K562 (cell line): ENCODE data around the gene PTCH1. TPM values are rescaled to one million over a fixed set of nuclear protein-coding genes. Genes with fewer than 3 reads are reported as not detected.

Experiments
- ATAC-seq: fragments of 200-7000 bp; cut with Tn5 transposase; 3 replicates; pipeline ENCODE4 v1.9.1; 2020; ENCODE audit warnings: moderate library complexity
- BruUV-seq: library from RNA; stranded (reverse); fragments of 400-500 nt; replicated peaks from 2 replicates; lab custom pipeline; 2021; lab: Mats Ljungman, UMichigan
- CTCF ChIA-PET: fragments of 300-600 bp; formaldehyde crosslinking; extraction: SDS; loops from one replicate; lab custom pipeline; 2021; ENCODE audit warnings: low intra/inter-chr PET ratio; lab: Yijun Ruan, JAX
- POLR2A ChIA-PET: fragments of 300-600, 350-650 bp; sonication (Branson Sonifier 250); formaldehyde crosslinking; extraction: SDS; loops from one replicate; lab custom pipeline; 2021; ENCODE audit warnings: antibody characterized with exemption, inconsistent platforms; lab: Yijun Ruan, JAX
- DNase-seq, 4 experiments: peaks; one replicate each; pipeline versions ENCODE4 v3.0.0 to v3.0.0-alpha.2; 2011 to 2018; ENCODE audit warnings: low spot score in 3 of 4, mixed read lengths in 3 of 4; ENCODE audit errors: extremely low read depth in 1 of 4
- FAIRE-seq: peaks from 2 replicates; lab custom pipeline; 2011; peaks lifted over from hg19 to GRCh38; lab: Jason Lieb, UNC
- H2AFZ ChIP-seq: 2 replicates; pipeline ENCODE4 v1.6.0; 2011; ENCODE audit warnings: low read depth, low read length, control low read depth, inconsistent platforms
- H3K27ac ChIP-seq: fragments of 200-600 bp; 3 replicates; pipeline ENCODE4 v1.8.0; 2011; ENCODE audit warnings: low read depth, mild to moderate bottlenecking, control low read depth, inconsistent platforms, low read length, moderate library complexity, mixed read lengths; ENCODE audit errors: extremely low read depth
- H3K27me3 ChIP-seq, 2 experiments: fragments of 300-600 bp in 1 of 2; 2 replicates in 1 of 2; 3 replicates in 1 of 2; pipeline versions ENCODE4 v1.6.0 to v1.8.0; 2011; ENCODE audit warnings: inconsistent platforms in 2 of 2, low read length in 2 of 2, mild to moderate bottlenecking in 1 of 2, mixed read lengths in 1 of 2, moderate library complexity in 1 of 2; ENCODE audit not compliant: control insufficient read depth in 2 of 2, insufficient read depth in 2 of 2
- H3K36me3 ChIP-seq: fragments of 300-600 bp; 3 replicates; pipeline ENCODE4 v1.8.0; 2011; ENCODE audit warnings: mild to moderate bottlenecking, low read length, inconsistent platforms; ENCODE audit not compliant: control insufficient read depth, insufficient read depth
- H3K4me1 ChIP-seq, 2 experiments: fragments of 200-600 bp in 1 of 2; replicated peaks in 1 of 2; 2 replicates in 1 of 2; 3 replicates in 1 of 2; pipeline versions ENCODE4 v1.5.1 to v1.8.0; 2011; ENCODE audit warnings: inconsistent platforms in 2 of 2, low read length in 2 of 2, mild to moderate bottlenecking in 1 of 2, mixed read lengths in 1 of 2, moderate library complexity in 1 of 2; ENCODE audit not compliant: control insufficient read depth in 2 of 2, insufficient read depth in 2 of 2
- H3K4me2 ChIP-seq: 2 replicates; pipeline ENCODE4 v1.6.1; 2011; ENCODE audit warnings: low read length, control low read depth, inconsistent platforms, mixed read lengths; ENCODE audit not compliant: insufficient read depth
- H3K4me3 ChIP-seq: fragments of 200-600 bp; sonication (generic), shearing (Covaris generic); 2 replicates; pipeline ENCODE4 v1.5.1; 2016; ENCODE audit warnings: control low read depth, inconsistent platforms
- H3K79me2 ChIP-seq: fragments of 200-600 bp; 3 replicates; pipeline ENCODE4 v1.8.0; 2011; ENCODE audit warnings: low read length, inconsistent platforms; ENCODE audit not compliant: control insufficient read depth, insufficient read depth
- H3K9ac ChIP-seq, 2 experiments: 2 replicates each; pipeline versions ENCODE4 v1.6.0 to v1.6.1; 2011; ENCODE audit warnings: low read depth in 2 of 2, low read length in 2 of 2, control low read depth in 1 of 2, inconsistent platforms in 1 of 2, mild to moderate bottlenecking in 1 of 2, mixed read lengths in 1 of 2; ENCODE audit not compliant: insufficient read depth in 1 of 2
- H3K9me1 ChIP-seq: one replicate; pipeline ENCODE4 v1.6.0; 2011; ENCODE audit warnings: inconsistent platforms, mild to moderate bottlenecking, low read length, moderate library complexity; ENCODE audit not compliant: control insufficient read depth, insufficient read depth
- H3K9me3 ChIP-seq: replicated peaks from 2 replicates; pipeline ENCODE4 v1.5.1; 2011; ENCODE audit warnings: low read depth, low read length, inconsistent platforms; ENCODE audit not compliant: control insufficient read depth, insufficient read depth
- H4K20me1 ChIP-seq: replicated peaks from 2 replicates; pipeline ENCODE4 v1.6.1; 2011; ENCODE audit warnings: low read length, inconsistent platforms, mixed read lengths; ENCODE audit not compliant: control insufficient read depth, insufficient read depth
- ATF2 ChIP-seq: sonication (generic); formaldehyde crosslinking; IDR thresholded peaks from 2 replicates; pipeline ENCODE4 v1.8.1; 2022; ENCODE audit warnings: missing genetic modification reagents
- ATF3 ChIP-seq, 2 experiments: fragments of 450-650 bp in 1 of 2; sonication (generic) in 1 of 2; formaldehyde crosslinking in 1 of 2; IDR thresholded peaks in 1 of 2; conservative IDR thresholded peaks in 1 of 2; 2 replicates each; pipeline versions ENCODE4 v1.6.1 to v1.8.1; 2016 to 2023; ENCODE audit warnings: mild to moderate bottlenecking in 2 of 2, moderate library complexity in 2 of 2, inconsistent platforms in 1 of 2, missing genetic modification reagents in 1 of 2
- CBFA2T2 ChIP-seq: fragments of 450-650 bp; conservative IDR thresholded peaks from 2 replicates; pipeline ENCODE4 v1.6.1; 2017; ENCODE audit warnings: mild to moderate bottlenecking
- CBFA2T3 ChIP-seq: fragments of 450-650 bp; IDR thresholded peaks from 2 replicates; pipeline ENCODE4 v1.6.1; 2017
- CBX8 ChIP-seq: fragments of 200-600 bp; sonication (generic); IDR thresholded peaks from 2 replicates; pipeline ENCODE4 v1.6.1; 2012; ENCODE audit warnings: borderline replicate concordance, mixed run types, low read depth, mild to moderate bottlenecking, moderate library complexity, mixed read lengths, low read length, control low read depth, inconsistent platforms; ENCODE audit not compliant: poor library complexity, severe bottlenecking; ENCODE audit errors: extremely low read depth
- E2F4 ChIP-seq: sonication (generic); formaldehyde crosslinking; IDR thresholded peaks from 2 replicates; pipeline ENCODE4 v1.8.0; 2022; ENCODE audit warnings: mild to moderate bottlenecking, low read depth, missing genetic modification reagents
- ERF ChIP-seq: fragments of 450-650 bp; formaldehyde crosslinking; IDR thresholded peaks from 2 replicates; pipeline ENCODE4 v1.4.0; 2020; ENCODE audit warnings: mild to moderate bottlenecking, mixed read lengths
- GTF2B ChIP-seq: IDR thresholded peaks from 2 replicates; pipeline ENCODE4 v1.6.1; 2011; ENCODE audit not compliant: insufficient read length; ENCODE audit errors: extremely low read depth
- HES1 ChIP-seq: fragments of 450-650 bp; IDR thresholded peaks from 2 replicates; pipeline ENCODE4 v1.6.1; 2016; ENCODE audit warnings: low read depth, mild to moderate bottlenecking, moderate library complexity
- HIVEP1 ChIP-seq: fragments of 250-450 bp; sonication (Bioruptor Pico); IDR thresholded peaks from 2 replicates; pipeline ENCODE4 v1.4.0; 2020; ENCODE audit warnings: mild to moderate bottlenecking
- SLC30A9 ChIP-seq: fragments of 250-450 bp; sonication (Bioruptor Pico); IDR thresholded peaks from 2 replicates; pipeline ENCODE4 v1.8.0; 2022; ENCODE audit warnings: mild to moderate bottlenecking, moderate library complexity
- TARDBP ChIP-seq: fragments of 450-650 bp; IDR thresholded peaks from 2 replicates; pipeline ENCODE4 v1.6.1; 2016
- ZNF121 ChIP-seq: sonication (generic); formaldehyde crosslinking; conservative IDR thresholded peaks from 2 replicates; pipeline ENCODE4 v1.8.0; 2022; ENCODE audit warnings: missing genetic modification reagents
- ZNF274 ChIP-seq: IDR thresholded peaks from 2 replicates; pipeline ENCODE4 v1.6.1; 2011; ENCODE audit warnings: low read depth, mild to moderate bottlenecking, low read length, moderate library complexity, borderline replicate concordance
- ZNF280A ChIP-seq: fragments of 450-650 bp; IDR thresholded peaks from 2 replicates; pipeline ENCODE4 v1.6.1; 2018; ENCODE audit warnings: mild to moderate bottlenecking, low read depth; ENCODE audit not compliant: partially characterized antibody
- ZNF589 ChIP-seq: fragments of 200-800 bp; sonication (Bioruptor generic); IDR thresholded peaks from 2 replicates; pipeline ENCODE4 v1.6.1; 2016; ENCODE audit warnings: low read depth, missing genetic modification characterization, missing compliant biosample characterization
- ZNF778 ChIP-seq: fragments of 450-650 bp; formaldehyde crosslinking; IDR thresholded peaks from 2 replicates; pipeline ENCODE4 v1.4.0; 2020; ENCODE audit warnings: mild to moderate bottlenecking, moderate library complexity
- WGBS: fragments of 100-300 bp; shearing (Covaris generic); methylation state at CpG from one replicate; pipeline ENCODE4 v1.1.6; 2016; ENCODE audit warnings: low coverage, mixed read lengths; ENCODE audit not compliant: insufficient coverage; ENCODE audit errors: missing lambda C conversion rate; 5-methylcytosine and 5-hydroxymethylcytosine counted together
- in situ Hi-C: fragments of 300-500 bp; cut with MboI; formaldehyde crosslinking; loops from 4 replicates; pipeline ENCODE4 v1.15.0; 2018; ENCODE audit warnings: inconsistent platforms, mixed read lengths
- intact Hi-C: fragments of 100-400 bp; cut with micrococcal nuclease; formaldehyde crosslinking; loops from 2 replicates; pipeline ENCODE4 v1.14.2; 2022
- polyA plus RNA-seq, 8 experiments: library from polyadenylated mRNA; depleted of rRNA in 4 of 8; stranded (reverse) in 5 of 8; unstranded in 3 of 8; fragments of >200 nt; fragmentation: Nextera tagmentation in 2 of 8; fragmentation: Illumina TruSeq in 1 of 8; extraction: Ambion mirVana in 2 of 8; extraction: Trizol in 1 of 8; gene quantifications; 2 replicates each; pipeline versions ENCODE4 v1.2.1 to v1.2.3, GENCODE V29; 2011 to 2014; ENCODE audit warnings: inconsistent platforms in 1 of 8, missing spikeins in 1 of 8
- total RNA-seq, 7 experiments: library from RNA; depleted of rRNA in 6 of 7; stranded (reverse); fragments of >200 nt in 6 of 7; fragmentation: Illumina TruSeq in 2 of 7; extraction: Trizol in 2 of 7; gene quantifications; 2 replicates each; pipeline versions ENCODE4 v1.2.1 to v1.2.3, GENCODE V29; 2011 to 2021; ENCODE audit warnings: low replicate concordance in 1 of 7

PTCH1 gene
- total and polyA plus RNA-seq, 9 of the 15 experiments (the other 6 are each of a cell fraction or from before 2014, with no cell fraction given), result 0.70 to 9.9 (median 3.8) TPM

- Histone ChIP-seq H3K4me2 (no peak overlapping the region), H2AFZ (no peak overlapping the region), H3K27me3 (no peaks in the 10 kb centered on the region), H3K4me3 (no peak overlapping the region), H3K9me3 (peaks cover 5% of the 10 kb centered on the region), H3K9me1 (no peaks in the 10 kb centered on the region), H3K27ac (no peak overlapping the region), H4K20me1 (no peaks in the 10 kb centered on the region), H3K9ac (no peak overlapping the region), H3K36me3 (no peaks in the 10 kb centered on the region), H3K4me1 (peaks cover 4 to 10% of the 10 kb centered on the region in 2 experiments; a peak in 3 of 5 replicates), H3K79me2 (no peaks in the 10 kb centered on the region)
- WGBS, result 88% methylated on average over 9 of the region's 10 CpGs
- no peak for DNase-seq
- POLR2A ChIA-PET, result no interaction called here
- BruUV-seq, result no TSS peak
- intact Hi-C loops, result no loop called here
- no peak for ATAC-seq
- CTCF ChIA-PET, result no interaction called here
- in situ Hi-C loops, result no loop called here
- FAIRE-seq, result no peak
- TF ChIP-seq ERF (no peak), ATF3 (IDR thresholded peaks at IDR 0.05) (no peak), ATF3 (CRISPR knock-in tag; conservative IDR thresholded peaks at IDR 0.05) (no peak), TARDBP (no peak), E2F4 (CRISPR knock-in tag) (no peak), ZNF589 (CRISPR knock-in tag) (no peak), ZNF121 (CRISPR knock-in tag) (no peak), ATF2 (CRISPR knock-in tag) (no peak), CBX8 (no peak), SLC30A9 (CRISPR knock-in tag) (no peak), ZNF778 (CRISPR knock-in tag) (no peak), ZNF280A (no peak), HIVEP1 (no peak), HES1 (no peak), CBFA2T3 (no peak), CBFA2T2 (no peak), ZNF274 (no peak), GTF2B (no peak)
Measured at GRCh38 chr9:95429096-95429495, 87.7 kb downstream of the PTCH1 start.
